Osteoblast (primary cell): ENCODE results near the gene SOHLH2. TPM values are rescaled to one million over a fixed set of nuclear protein-coding genes. Genes with fewer than 3 reads are reported as not detected.

Experiments used
- DNase-seq: peaks from one replicate; pipeline ENCODE4 v3.0.0; 2011; ENCODE audit warnings: low spot score, mixed read lengths; ENCODE audit not compliant: insufficient read length; ENCODE audit errors: missing footprints
- H2AFZ ChIP-seq: 2 replicates; pipeline ENCODE4 v1.6.0; 2011; ENCODE audit warnings: mild to moderate bottlenecking, low read length
- H3K27ac ChIP-seq: 2 replicates; pipeline ENCODE4 v1.5.1; 2011; ENCODE audit warnings: mild to moderate bottlenecking, low read depth, low read length, moderate library complexity
- H3K27me3 ChIP-seq: 2 replicates; pipeline ENCODE4 v1.6.0; 2012; ENCODE audit warnings: mild to moderate bottlenecking, control low read depth, inconsistent platforms, low read length, moderate library complexity; ENCODE audit not compliant: insufficient read depth
- H3K36me3 ChIP-seq: 2 replicates; pipeline ENCODE4 v1.5.1; 2011; ENCODE audit warnings: mild to moderate bottlenecking, low read length, control low read depth, moderate library complexity; ENCODE audit not compliant: insufficient read depth
- H3K4me1 ChIP-seq: 2 replicates; pipeline ENCODE4 v1.5.1; 2011; ENCODE audit warnings: mild to moderate bottlenecking, low read length, control low read depth, moderate library complexity; ENCODE audit not compliant: insufficient read depth
- H3K4me2 ChIP-seq: 2 replicates; pipeline ENCODE4 v1.6.0; 2011; ENCODE audit warnings: mild to moderate bottlenecking, low read length; ENCODE audit not compliant: insufficient read depth
- H3K4me3 ChIP-seq: fragments of 200-600 bp; sonication (generic); 3 replicates; pipeline ENCODE4 v1.5.1; 2012; ENCODE audit warnings: mild to moderate bottlenecking, low read length, inconsistent platforms; ENCODE audit not compliant: insufficient read depth
- H3K79me2 ChIP-seq: 2 replicates; pipeline ENCODE4 v1.6.0; 2012; ENCODE audit warnings: mild to moderate bottlenecking, low read length, control low read depth, inconsistent platforms; ENCODE audit not compliant: insufficient read depth
- H3K9me3 ChIP-seq: 2 replicates; pipeline ENCODE4 v1.5.1; 2011; ENCODE audit warnings: low read depth, low read length, control low read depth
- H4K20me1 ChIP-seq: 2 replicates; pipeline ENCODE4 v1.6.0; 2012; ENCODE audit warnings: mild to moderate bottlenecking, low read length, control low read depth; ENCODE audit not compliant: insufficient read depth
- total RNA-seq: library from RNA; depleted of rRNA; stranded (reverse); fragments of >200 nt; gene quantifications from 2 replicates; pipeline ENCODE4 v1.2.3, GENCODE V29; 2012
- TF ChIP-seq, protein P1 (sequence below): IDR thresholded peaks from 2 replicates; pipeline ENCODE4 v1.5.1; 2011; ENCODE audit warnings: mild to moderate bottlenecking, low read depth, low read length, moderate library complexity; ENCODE audit errors: extremely low read depth

SOHLH2 gene
- total RNA-seq, 1 donor: 2.2 TPM

GRCh38 chr13:36244990-36245389 lies 30.6 kb upstream of the SOHLH2 start:
- H2AFZ ChIP-seq: no peak overlapping the region
- H3K9me3 ChIP-seq: peaks cover 2% of the 10 kb centered on the region
- no peaks in the 10 kb centered on the region for H3K27me3 ChIP-seq
- no peaks in the 10 kb centered on the region for H3K4me1 ChIP-seq
- H3K4me3 ChIP-seq: no peak overlapping the region
- H3K27ac ChIP-seq: no peak overlapping the region
- no peaks in the 10 kb centered on the region for H3K79me2 ChIP-seq
- no peak overlapping the region for H3K4me2 ChIP-seq
- H4K20me1 ChIP-seq: no peaks in the 10 kb centered on the region
- DNase-seq: no peak
- no peaks in the 10 kb centered on the region for H3K36me3 ChIP-seq
- TF ChIP-seq, protein P1, sequence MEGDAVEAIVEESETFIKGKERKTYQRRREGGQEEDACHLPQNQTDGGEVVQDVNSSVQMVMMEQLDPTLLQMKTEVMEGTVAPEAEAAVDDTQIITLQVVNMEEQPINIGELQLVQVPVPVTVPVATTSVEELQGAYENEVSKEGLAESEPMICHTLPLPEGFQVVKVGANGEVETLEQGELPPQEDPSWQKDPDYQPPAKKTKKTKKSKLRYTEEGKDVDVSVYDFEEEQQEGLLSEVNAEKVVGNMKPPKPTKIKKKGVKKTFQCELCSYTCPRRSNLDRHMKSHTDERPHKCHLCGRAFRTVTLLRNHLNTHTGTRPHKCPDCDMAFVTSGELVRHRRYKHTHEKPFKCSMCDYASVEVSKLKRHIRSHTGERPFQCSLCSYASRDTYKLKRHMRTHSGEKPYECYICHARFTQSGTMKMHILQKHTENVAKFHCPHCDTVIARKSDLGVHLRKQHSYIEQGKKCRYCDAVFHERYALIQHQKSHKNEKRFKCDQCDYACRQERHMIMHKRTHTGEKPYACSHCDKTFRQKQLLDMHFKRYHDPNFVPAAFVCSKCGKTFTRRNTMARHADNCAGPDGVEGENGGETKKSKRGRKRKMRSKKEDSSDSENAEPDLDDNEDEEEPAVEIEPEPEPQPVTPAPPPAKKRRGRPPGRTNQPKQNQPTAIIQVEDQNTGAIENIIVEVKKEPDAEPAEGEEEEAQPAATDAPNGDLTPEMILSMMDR: no peak

GRCh38 chr13:36244073-36244472 lies 29.7 kb upstream of the SOHLH2 start:
- H3K36me3 ChIP-seq: no peaks in the 10 kb centered on the region
- DNase-seq: no peak
- TF ChIP-seq, protein P1: no peak
- no peak overlapping the region for H2AFZ ChIP-seq
- no peaks in the 10 kb centered on the region for H3K27me3 ChIP-seq
- no peaks in the 10 kb centered on the region for H3K4me1 ChIP-seq
- no peak overlapping the region for H3K4me2 ChIP-seq
- H3K27ac ChIP-seq: no peak overlapping the region
- H4K20me1 ChIP-seq: no peaks in the 10 kb centered on the region
- no peak overlapping the region for H3K4me3 ChIP-seq
- no peaks in the 10 kb centered on the region for H3K79me2 ChIP-seq
- H3K9me3 ChIP-seq: peaks cover 2% of the 10 kb centered on the region

GRCh38 chr13:36242761-36243160 lies 28.4 kb upstream of the SOHLH2 start:
- H3K27ac ChIP-seq: no peak overlapping the region
- H2AFZ ChIP-seq: no peak overlapping the region
- TF ChIP-seq, protein P1: no peak
- no peaks in the 10 kb centered on the region for H3K36me3 ChIP-seq
- H3K4me3 ChIP-seq: no peak overlapping the region
- no peaks in the 10 kb centered on the region for H4K20me1 ChIP-seq
- no peaks in the 10 kb centered on the region for H3K79me2 ChIP-seq
- no peak overlapping the region for H3K4me2 ChIP-seq
- DNase-seq: no peak
- H3K4me1 ChIP-seq: no peaks in the 10 kb centered on the region
- H3K27me3 ChIP-seq: no peaks in the 10 kb centered on the region
- peaks cover 2% of the 10 kb centered on the region for H3K9me3 ChIP-seq

- no peaks in the 10 kb centered on the region for H3K27me3 ChIP-seq
- H3K9me3 ChIP-seq: no peaks in the 10 kb centered on the region
- H4K20me1 ChIP-seq: no peaks in the 10 kb centered on the region
- H3K4me3 ChIP-seq: no peak overlapping the region
- no peak overlapping the region for H3K27ac ChIP-seq
- no peak overlapping the region for H3K4me2 ChIP-seq
- H3K36me3 ChIP-seq: no peaks in the 10 kb centered on the region
- no peak overlapping the region for H2AFZ ChIP-seq
- no peaks in the 10 kb centered on the region for H3K79me2 ChIP-seq
- no peaks in the 10 kb centered on the region for H3K4me1 ChIP-seq
- DNase-seq: no peak
- TF ChIP-seq, protein P1: no peak
These were observed 16.9 kb upstream of the SOHLH2 start for GRCh38 chr13:36231236-36231635.
